C4-2B (cell line): ENCODE measurements around the gene EML3.

Experiments used
- CTCF ChIP-seq: fragments of 450-650 bp; conservative IDR thresholded peaks from 2 replicates; pipeline ENCODE4 v1.5.1; 2017; ENCODE audit warnings: mild to moderate bottlenecking
- ZFX ChIP-seq: fragments of 450-650 bp; IDR thresholded peaks from 2 replicates; pipeline ENCODE4 v1.6.1; 2017

DNA sequence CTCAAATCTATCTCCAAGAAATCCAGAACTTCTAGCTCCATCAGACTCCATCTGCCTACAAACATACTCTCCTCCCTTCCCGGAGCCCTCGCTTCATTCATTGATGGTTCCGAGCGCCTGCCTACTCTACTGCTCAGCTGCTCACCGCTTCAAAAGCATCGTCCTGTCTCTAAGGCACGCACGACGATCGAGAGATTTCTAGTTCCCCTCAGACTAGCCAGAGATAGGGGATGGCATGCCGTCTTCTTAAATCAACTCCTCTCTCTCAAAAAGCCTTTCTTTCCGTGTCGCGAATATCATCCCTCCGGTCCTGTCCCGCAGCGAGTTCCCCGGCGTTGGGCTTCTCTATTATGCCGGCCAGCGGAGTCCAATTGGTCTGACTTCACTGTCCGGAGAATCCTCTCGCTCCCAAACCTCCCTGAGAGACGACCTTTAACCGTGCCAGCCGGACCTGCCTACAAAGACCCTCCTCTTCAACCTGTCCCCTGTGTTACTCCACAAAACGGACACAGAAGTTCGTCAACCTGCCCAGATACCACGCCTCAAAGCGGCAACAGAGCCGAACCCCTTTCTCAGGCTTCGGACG, 39.5 kb downstream of the EML3 start:
- no peak for TF ChIP-seq CTCF
- no peak for TF ChIP-seq ZFX
